ENCODE results near the gene STX2. TPM values are rescaled to one million over a fixed set of nuclear protein-coding genes. Genes with fewer than 3 reads are reported as not detected.
"Not testable (repeated sequence)": the region's sequence is repeated elsewhere in the genome, so short reads cannot be mapped to it uniquely, and the experiment has no call there.

STX2 gene
- total RNA-seq, 4 donors from 2014 or later: 1.2 to 14.1 (median 4.1) TPM

GRCh38 chr12:130754234-130754901 lies 84.7 kb downstream of the STX2 start:
- 80 to 92% methylated on average over 3 of the region's 3 CpGs for WGBS, 2 donors
- no peak overlapping the region for H3K27ac ChIP-seq

GRCh38 chr12:130752692-130753230 lies 86.3 kb downstream of the STX2 start:
- H3K4me1 ChIP-seq: peaks cover 3 to 6% (median 3%) of the 10 kb centered on the region in 3 donors
- TF ChIP-seq POLR2A (IDR thresholded peaks at IDR 0.05): no peak
- no peak for TF ChIP-seq CTCF (IDR thresholded peaks at IDR 0.05)
- no peaks in the 10 kb centered on the region for H3K36me3 ChIP-seq
- no peaks in the 10 kb centered on the region for H3K9me3 ChIP-seq
- WGBS, 2 donors: 63 to 64% methylated on average over 8 to 12 of the region's 20 CpGs
- peaks cover 0 to 27% (median 0%) of the 10 kb centered on the region in 4 donors for H3K27me3 ChIP-seq
- no peak overlapping the region for H3K27ac ChIP-seq
- intact Hi-C loops (cut with DNase I): no loop called here
- H3K4me3 ChIP-seq: no peak overlapping the region
- DNase-seq: no peak

More at GRCh38 chr12:130754234-130754901, 84.7 kb downstream of the STX2 start:
- H3K9me3 ChIP-seq: no peaks in the 10 kb centered on the region
- TF ChIP-seq CTCF (IDR thresholded peaks at IDR 0.05): no peak
- TF ChIP-seq POLR2A (IDR thresholded peaks at IDR 0.05): no peak
- no peaks in the 10 kb centered on the region for H3K4me1 ChIP-seq
- no peak overlapping the region for H3K4me3 ChIP-seq
- intact Hi-C loops (cut with DNase I): no loop called here
- no peak for DNase-seq
- no peaks in the 10 kb centered on the region for H3K36me3 ChIP-seq
- peaks cover 0 to 21% (median 0%) of the 10 kb centered on the region in 4 donors for H3K27me3 ChIP-seq

GRCh38 chr12:130752037-130752436 lies 87.0 kb downstream of the STX2 start:
- H3K27ac ChIP-seq; H3K36me3 ChIP-seq; H3K4me3 ChIP-seq; intact Hi-C loops (cut with DNase I); H3K4me1 ChIP-seq; H3K9me3 ChIP-seq; DNase-seq: not testable (repeated sequence)
- H3K27me3 ChIP-seq: peaks cover 0 to 34% (median 0%) of the 10 kb centered on the region in 4 donors
- 79 to 90% methylated on average over 11 of the region's 11 CpGs for WGBS, 2 donors

- Histone ChIP-seq H3K36me3 (no peaks in the 10 kb centered on the region), H3K4me3 (no peak overlapping the region), H3K27ac (no peak overlapping the region), H3K9me3 (no peaks in the 10 kb centered on the region), H3K27me3 (peaks cover 0 to 38% (median 0%) of the 10 kb centered on the region in 4 donors), H3K4me1 (peaks cover 3 to 8% (median 3%) of the 10 kb centered on the region in 3 donors)
- TF ChIP-seq CTCF (IDR thresholded peaks at IDR 0.05) (no peak), POLR2A (IDR thresholded peaks at IDR 0.05) (no peak)
- intact Hi-C loops (cut with DNase I): loop anchor here (10.0 kb wide), 1 partner anchor 704 kb away; no protein-coding TSS in a partner anchor
- DNase-seq: no peak
- 46 to 64% methylated on average over 7 to 9 of the region's 10 CpGs for WGBS, 2 donors
Measured at GRCh38 chr12:130748786-130749185, 90.3 kb downstream of the STX2 start.

GRCh38 chr12:130747867-130748740 lies 90.9 kb downstream of the STX2 start:
- Histone ChIP-seq H3K36me3 (no peaks in the 10 kb centered on the region), H3K27ac (no peak overlapping the region), H3K27me3 (peaks cover 0 to 36% (median 0%) of the 10 kb centered on the region in 4 donors), H3K4me3 (peak overlapping the region in 1 of 4 donors; percentile 30), H3K9me3 (no peaks in the 10 kb centered on the region), H3K4me1 (peaks cover 3 to 8% (median 3%) of the 10 kb centered on the region in 3 donors)
- intact Hi-C loops (cut with DNase I): loop anchor here (10.0 kb wide), 1 partner anchor 703 kb away; no protein-coding TSS in a partner anchor
- TF ChIP-seq POLR2A (IDR thresholded peaks at IDR 0.05): no peak
- peak; percentile 56 to 87 (median 73) for TF ChIP-seq CTCF (IDR thresholded peaks at IDR 0.05)
- no peak for DNase-seq
- 7 to 9% methylated on average over 11 to 13 of the region's 13 CpGs for WGBS, 2 donors
